GM18951 (cell line): ENCODE results near the gene HPCAL1.

Experiments used
- POLR2A ChIP-seq: IDR thresholded peaks from 4 replicates; pipeline ENCODE4 v1.6.1; 2011; ENCODE audit warnings: mild to moderate bottlenecking; ENCODE audit not compliant: insufficient read length, insufficient read depth; ENCODE audit errors: extremely low read depth
- in situ Hi-C: fragments of 300-500 bp; cut with MboI; formaldehyde crosslinking; loops from one replicate; pipeline ENCODE4 v1.12.0; 2022; ENCODE audit warnings: low sequenced_read_pairs, mixed read lengths, inconsistent platforms; ENCODE audit not compliant: unreplicated experiment

Gene HPCAL1

GRCh38 chr2:10428355-10428754, 125.7 kb downstream of the HPCAL1 start:
- in situ Hi-C loops: loop anchor here (25.0 kb wide), 1 partner anchor 616 kb away; no protein-coding TSS in a partner anchor
- no peak for TF ChIP-seq POLR2A

GRCh38 chr2:10428924-10429323, 126.2 kb downstream of the HPCAL1 start:
- in situ Hi-C loops: loop anchor here (25.0 kb wide), 1 partner anchor 617 kb away; no protein-coding TSS in a partner anchor
- TF ChIP-seq POLR2A: no peak

DNA sequence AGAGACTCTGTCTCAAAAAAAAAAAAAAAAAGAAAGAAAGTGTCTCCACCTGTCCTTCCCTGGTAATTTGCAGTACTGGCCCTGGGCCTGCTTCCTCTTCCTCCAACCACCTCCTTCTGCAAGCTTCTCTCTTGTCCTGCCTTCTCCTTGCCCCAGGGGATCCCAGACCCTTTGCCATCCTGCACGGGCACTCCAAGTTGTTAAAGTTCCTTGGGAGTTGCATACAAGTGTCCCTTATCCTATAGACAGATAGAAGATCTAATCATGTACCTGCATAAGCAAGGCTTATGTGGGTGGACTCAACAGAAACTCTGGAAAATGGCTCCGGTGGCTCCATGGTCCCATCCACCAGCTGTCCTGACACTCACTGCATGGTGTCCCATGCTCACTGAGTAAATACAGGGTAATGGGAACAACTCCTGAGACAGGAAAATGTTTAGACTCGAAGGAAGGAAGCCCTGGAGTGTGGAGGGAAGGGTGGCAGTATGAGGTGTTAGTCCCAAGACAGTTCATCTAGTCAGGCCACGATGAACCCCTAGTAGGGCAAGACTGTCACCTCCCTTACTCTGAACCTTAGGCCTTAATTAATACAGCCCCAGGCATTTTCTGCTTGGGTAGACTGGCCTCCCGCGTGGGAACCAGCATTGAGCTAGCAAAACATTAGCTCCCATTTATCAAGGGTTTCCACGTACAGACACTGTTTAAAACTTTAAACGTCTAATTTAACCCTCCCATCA, 128.3 kb downstream of the HPCAL1 start:
- in situ Hi-C loops: loop anchor here (10.0 to 25.0 kb wide), 3 partner anchors 156 to 619 kb away; no protein-coding TSS in a partner anchor
- no peak for TF ChIP-seq POLR2A

GRCh38 chr2:10431797-10432196, 129.1 kb downstream of the HPCAL1 start:
- TF ChIP-seq POLR2A: no peak
- in situ Hi-C loops: loop anchor here (10.0 to 25.0 kb wide), 3 partner anchors 157 to 619 kb away; no protein-coding TSS in a partner anchor

DNA sequence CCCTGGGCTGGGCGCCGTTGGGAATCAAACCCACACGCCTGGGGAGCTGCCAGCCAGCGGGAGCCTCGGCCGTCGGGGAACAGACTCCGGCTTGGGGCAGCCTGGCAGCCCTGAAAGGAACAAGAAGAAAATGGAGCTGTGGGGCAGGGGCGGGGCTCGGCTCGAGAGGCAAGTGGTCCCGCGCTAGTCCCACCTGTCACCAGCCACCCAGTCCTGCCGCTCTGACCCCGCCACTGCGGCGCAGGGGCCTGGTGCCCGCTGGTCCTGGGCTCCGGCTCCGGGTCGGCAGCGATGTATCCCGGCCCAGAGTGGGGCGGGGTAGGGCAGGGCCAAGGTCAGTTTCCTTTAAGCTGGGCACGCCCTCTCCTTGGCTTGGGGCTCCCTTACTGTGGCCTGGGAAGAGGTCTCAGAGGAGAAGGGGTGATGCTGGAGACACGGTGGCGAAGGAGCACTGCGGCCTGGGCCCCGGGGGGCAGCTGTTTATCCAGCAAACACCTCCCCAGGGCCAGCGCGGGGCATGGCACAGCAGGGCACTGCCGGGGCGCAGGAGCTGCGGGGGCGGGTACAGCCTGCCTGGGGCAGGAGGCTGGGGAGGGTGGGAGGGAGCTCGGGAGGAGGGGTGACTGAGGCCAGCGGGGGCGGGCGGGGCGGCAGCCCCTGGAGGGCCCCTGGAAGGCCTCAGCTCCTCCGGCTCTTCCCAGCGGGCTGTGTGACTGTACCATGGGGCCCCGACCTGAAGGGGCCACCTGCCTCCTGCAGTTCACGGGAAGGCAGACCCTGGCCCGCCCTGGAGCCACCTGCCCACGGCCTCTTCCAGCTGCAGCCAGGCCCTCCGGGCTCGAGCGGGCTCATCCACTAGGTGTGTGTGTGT, 129.8 kb downstream of the HPCAL1 start:
- in situ Hi-C loops: loop anchor here (10.0 to 25.0 kb wide), 3 partner anchors 158 to 620 kb away; no protein-coding TSS in a partner anchor
- TF ChIP-seq POLR2A: no peak

GRCh38 chr2:10433264-10433946, 130.7 kb downstream of the HPCAL1 start:
- no peak for TF ChIP-seq POLR2A
- in situ Hi-C loops: loop anchor here (10.0 to 25.0 kb wide), 3 partner anchors 159 to 621 kb away; no protein-coding TSS in a partner anchor

GRCh38 chr2:10433947-10434885, 131.5 kb downstream of the HPCAL1 start:
- no peak for TF ChIP-seq POLR2A
- in situ Hi-C loops: loop anchor here (10.0 to 25.0 kb wide), 3 partner anchors 159 to 622 kb away; no protein-coding TSS in a partner anchor

DNA sequence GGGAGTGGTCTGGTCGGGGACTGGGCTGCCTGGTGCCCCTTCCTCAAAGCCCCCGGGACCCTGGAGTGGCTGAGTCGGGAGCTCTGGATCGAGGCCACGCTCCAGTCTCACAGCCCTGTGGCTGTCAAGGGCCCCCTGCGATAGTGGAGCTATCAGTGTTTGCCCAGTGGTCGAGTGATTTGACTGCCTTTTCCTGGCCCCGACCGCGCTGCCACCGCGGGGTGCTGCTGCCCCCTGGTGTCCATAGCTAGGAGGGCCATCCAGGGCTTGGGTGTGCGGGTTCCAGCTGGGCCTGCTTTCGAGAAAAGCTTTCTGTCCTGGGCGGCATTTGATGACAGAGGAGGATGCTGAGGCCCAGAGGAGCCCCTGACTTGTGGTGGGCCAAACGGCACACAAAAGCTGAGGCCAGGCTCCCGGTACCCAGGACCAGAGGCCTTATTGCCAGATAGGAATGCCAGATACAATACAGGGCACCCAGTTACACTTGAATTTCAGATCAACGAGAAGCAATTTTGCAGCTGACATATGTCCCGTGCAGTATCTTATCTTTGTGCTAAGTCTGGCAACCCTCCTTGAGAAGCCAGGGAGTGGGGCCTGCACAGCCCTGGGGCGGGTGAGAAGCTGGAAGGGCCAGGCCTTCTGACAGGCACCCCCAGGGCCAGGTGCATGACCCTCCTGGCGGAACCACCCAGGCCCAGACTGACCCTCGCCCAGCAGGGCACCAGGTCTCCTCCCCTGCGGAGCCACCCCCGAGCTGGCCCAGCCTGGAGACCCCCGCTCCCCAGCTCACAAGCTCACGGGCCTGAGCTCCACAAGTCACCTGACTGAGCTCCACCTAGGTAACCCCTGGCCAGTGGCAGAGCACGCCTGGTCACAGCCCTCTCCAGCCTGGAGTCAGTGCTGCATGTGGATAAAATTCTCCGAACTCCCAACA, 132.4 kb downstream of the HPCAL1 start:
- TF ChIP-seq POLR2A: no peak
- in situ Hi-C loops: loop anchor here (10.0 to 25.0 kb wide), 3 partner anchors 160 to 623 kb away; no protein-coding TSS in a partner anchor

DNA sequence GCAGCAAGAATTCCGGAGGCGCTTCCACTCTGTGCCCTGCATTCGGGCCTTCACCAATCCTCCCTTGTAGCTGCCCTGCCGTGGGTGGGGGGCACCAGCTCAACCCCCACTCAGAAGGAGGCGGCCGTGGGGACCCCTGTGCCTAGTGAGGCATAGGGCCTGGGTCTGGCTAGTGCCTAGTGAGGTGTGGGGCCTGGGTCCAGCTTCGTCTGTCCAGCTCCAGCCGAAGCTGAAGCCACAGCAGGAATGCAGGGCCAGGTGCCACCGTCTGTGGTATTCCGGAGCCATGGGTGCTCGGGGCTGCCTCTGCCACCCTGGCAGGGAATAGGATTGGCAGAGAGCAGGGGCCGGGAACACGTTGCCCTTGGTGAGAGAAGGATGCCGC, 133.1 kb downstream of the HPCAL1 start:
- in situ Hi-C loops: loop anchor here (10.0 to 25.0 kb wide), 3 partner anchors 161 to 624 kb away; no protein-coding TSS in a partner anchor
- no peak for TF ChIP-seq POLR2A

GRCh38 chr2:10436583-10437110, 133.9 kb downstream of the HPCAL1 start:
- in situ Hi-C loops: loop anchor here (10.0 to 25.0 kb wide), 3 partner anchors 162 to 624 kb away; no protein-coding TSS in a partner anchor
- TF ChIP-seq POLR2A: no peak
